ENCODE measurements around the gene PNPLA4.

Gene PNPLA4, protein sequence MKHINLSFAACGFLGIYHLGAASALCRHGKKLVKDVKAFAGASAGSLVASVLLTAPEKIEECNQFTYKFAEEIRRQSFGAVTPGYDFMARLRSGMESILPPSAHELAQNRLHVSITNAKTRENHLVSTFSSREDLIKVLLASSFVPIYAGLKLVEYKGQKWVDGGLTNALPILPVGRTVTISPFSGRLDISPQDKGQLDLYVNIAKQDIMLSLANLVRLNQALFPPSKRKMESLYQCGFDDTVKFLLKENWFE

DNA sequence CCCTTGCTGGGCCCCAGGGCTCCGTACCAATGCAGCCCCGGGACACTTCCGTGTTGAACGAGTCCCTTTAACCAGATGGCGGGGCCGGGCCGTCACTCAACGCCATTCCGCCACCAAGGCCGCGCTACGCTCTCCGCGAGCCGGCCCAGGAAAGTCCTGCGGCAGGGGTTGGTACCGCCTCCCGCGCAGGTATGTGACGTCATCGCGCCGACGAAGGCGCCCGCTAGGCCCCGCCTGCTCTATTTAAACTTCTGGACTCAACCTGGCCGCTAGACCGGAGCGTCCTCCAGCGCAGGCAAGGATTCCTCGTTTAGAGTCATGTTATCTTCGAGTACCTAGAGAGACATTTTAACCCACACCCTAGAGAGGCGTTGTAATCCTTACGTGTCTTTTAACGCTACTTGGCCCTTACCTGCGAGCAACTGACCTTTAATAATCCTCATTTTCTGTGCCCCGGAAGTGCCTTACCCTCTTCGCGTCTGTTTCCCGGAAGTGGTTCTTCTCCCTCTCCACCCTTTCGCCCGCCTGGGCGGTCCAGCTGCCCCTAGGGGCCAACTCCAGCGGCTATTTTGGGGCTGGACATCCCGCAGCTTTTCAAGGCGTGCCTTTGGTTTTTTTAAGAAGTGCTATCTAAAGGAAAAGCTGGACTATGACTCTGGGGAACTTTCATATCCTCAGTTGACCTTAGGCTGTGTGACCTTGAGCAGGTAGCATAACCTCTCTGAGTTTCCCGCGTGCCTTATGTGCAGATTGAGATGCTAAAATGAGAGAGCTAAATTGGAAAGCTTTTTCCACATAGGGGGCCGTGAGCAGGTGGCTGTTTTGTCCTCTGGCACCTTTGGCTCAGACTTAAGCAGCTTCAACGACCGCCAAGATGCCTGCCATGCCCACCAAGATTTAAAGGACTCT lies at the start of gene PNPLA4:
PNPLA4 (minus strand) TSS at position 155 of the 909 bp plus-strand sequence. CDS start 1,294 bp downstream, outside the sequence.
- peak; percentile 33 for DNase-seq

DNA sequence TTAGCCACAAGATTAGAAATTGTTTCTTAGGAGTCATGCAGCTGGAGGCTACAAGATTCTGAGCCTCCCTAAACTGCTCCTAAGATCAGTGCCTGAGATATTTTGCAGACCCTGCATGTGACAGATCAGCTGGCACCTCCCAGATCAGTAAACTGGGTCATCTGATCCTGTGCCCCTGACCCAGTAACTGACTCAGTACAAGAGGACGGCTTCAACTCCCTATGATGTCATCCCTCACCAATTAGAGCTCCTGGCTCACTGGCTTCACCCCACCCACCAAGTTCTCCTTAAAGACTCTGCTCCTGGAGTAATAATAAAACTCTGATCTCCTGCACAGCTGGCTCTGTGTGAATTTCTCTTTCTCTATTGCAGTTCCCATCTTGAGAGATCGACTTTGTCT lies 45.4 kb upstream of the PNPLA4 start:
- DNase-seq = no peak

DNA sequence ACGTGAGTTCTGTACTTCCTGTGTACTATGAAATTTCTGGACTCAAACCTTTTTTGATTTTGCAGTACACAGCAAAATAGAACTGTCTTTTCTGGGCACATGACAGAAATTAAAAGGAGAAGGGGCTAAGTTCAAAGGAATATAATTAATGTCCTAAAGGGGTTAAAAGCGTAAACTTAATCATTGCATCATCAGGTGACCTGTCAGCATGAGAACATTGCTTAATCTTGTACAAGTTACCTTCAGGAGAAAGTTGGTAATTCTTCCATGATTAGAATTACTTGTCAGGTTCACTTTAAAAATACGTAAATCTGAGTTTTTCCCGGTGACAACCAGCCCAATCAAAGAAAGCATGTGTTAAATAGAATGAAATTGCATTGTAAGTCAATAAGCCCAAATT lies 43.2 kb upstream of the PNPLA4 start:
- DNase-seq = no peak

DNA sequence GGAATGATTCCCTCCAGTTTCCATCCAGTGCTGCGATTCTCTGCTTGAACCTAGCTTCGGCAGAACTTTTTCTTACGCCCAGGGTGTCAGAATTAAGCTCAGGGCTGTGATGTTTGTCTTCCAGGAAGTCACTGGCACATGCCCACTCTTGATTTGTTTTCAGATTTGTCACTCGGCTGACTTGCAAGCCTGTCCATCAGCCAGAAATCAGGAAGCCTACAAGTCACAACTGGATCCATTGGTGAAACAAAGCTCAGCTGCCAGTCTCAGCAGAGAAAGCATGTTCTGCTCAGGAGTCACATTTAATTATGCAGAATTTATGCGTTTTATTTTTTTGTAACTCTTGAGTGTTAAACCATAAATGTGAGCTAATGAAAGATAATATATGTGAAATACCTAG lies 38.2 kb upstream of the PNPLA4 start:
- DNase-seq = no peak

DNA sequence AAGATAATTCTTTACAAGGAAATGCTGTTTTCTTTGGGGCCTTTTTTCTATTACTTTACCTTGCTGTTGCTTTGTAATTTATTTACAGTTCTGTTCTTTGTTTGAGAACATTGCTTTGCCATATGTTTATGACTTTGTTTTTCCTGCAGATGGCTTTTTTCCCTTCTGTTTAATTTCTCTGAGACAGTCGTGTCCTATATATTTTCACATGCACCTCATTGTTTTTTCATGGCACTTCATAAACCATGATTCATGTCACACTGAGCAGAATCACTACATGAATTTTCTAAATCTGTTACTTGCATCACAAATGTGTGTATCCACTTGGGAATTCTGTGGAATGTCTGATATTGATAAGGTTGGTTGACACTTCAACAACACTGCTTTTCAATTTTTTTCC lies 33.0 kb upstream of the PNPLA4 start:
- no peak for DNase-seq

DNA sequence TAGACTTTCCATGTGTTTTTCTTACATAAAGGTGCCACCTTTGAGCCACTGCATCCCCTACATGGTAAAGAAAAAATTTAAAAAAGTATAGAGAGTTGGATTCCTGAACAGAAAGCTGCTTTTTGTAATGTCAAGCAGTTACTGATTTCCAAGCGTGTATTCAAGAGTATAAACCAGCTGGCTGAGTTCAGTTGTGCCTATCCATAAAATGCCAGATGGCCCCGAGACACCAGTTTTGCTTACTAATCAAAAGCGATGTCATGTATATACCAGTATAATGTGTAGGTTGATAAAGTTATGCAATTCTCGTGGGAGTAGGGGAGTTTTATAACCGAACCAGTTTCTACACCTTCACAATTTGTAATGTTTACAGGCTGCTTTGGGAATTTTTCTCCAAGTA lies 26.2 kb upstream of the PNPLA4 start:
- no peak for DNase-seq

DNA sequence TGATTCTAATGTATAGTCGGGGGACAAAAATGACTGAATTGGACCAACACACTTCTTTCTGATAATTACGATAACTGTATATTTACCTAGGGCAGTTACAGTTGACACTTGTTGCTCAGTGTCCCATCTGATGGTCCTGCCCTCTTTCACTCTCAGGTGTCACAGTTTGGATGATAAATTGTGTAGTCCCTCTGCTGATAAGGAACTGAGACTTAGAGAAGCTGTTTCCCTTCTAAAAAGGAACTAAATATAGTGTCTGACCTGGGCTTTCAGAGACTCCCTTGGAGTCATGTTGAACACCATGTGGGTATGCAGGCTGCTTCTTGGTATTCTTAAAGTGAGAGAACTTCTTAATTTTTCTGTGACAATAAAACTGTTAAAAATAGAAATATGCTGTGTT lies 23.7 kb upstream of the PNPLA4 start:
- no peak for DNase-seq

DNA sequence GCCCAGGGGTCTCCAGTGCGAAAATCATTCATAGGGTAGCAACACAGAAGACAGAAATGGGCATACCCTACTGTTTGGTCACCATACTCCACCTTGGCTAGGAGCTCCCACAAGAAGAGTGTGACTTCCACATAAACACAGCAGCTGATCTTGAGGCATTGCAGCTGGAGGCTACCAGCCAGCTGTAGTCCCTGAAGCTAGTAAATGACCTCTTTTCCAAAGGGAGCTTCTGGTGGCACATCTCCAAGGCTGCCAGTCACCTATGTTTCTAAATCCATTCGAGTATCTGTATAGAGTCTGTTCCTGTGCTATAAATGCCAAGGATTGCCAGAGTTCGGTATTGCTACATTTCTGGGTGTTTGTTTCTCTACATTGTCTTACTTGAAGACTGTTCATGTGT lies 21.3 kb upstream of the PNPLA4 start:
- DNase-seq = no peak

DNA sequence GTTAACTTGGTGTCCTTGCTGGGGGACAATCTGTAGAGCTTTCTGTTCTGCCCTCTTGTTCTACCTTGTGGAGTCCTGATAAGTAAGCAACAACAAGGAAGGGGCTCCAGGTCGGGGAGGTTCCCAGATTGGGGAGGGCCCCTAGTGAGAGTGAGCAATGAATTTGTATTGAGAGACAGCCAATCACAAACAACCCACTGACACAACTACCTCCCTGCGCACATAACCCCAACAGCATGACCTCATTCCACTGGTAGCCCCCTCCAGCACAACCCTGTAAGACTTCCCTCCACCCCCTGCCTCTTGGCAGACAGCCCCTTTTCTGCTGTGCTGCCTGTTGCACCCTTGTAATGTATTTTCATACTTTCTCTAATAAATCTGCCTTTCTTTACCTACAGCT lies 19.7 kb upstream of the PNPLA4 start:
- no peak for DNase-seq

DNA sequence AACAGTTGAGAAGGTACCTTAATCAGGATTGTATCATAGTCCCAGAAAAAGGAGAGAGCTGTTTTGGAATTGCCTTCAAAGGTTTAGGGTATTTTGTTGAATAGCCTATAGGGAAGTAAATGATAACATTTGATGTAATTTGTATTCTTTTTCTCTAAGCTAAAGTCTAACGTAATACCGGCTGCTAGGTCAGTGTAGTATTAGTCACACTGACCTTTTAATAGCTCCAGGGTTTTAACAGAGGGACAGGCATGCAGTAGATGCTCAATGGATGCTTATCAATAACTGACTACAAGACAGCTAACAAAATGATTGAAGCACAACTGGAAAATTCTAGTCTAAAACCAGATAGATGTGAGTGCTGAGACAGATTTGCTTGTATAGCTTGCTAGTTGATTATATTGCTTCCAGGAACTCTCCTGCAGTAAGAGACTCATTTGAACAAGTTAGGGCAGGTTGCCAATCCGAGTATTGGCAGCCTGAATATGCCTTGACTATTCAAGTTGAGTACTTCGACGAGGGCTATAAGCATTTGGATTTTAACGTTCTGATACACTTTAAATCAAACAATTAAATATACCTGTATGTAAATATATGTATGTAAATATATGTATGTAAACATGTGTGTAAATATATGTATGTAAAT lies 16.5 kb upstream of the PNPLA4 start:
- no peak for DNase-seq

DNA sequence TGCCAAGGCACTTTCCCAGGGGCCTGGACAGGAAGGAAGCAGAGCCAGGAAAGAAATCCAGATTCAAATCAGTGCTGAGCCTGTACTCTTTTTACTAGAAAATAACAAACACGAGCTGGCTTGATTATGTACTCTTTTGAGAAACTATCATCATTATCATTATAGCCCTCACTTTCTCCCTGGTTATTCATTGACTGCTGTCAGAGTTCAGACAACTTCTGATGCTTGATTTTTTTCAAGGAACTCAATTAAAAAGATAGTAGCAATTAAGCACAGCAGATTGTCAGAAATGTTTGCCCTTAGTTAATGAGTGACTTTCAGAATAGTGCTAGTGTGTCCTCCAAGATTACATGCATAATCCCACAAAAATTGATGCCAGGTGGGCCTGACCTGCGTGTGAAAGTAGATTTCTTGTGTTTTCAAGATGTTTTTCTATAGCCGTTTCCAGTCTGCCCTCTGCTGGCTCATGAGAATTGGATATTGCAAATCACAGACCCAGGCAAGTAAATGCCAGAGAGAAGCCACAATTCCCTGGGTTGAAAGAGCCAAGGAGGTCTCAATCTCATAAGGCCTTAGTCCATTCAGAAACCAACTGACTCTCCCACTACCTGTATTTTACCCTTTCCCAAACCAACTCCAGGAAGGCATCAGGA lies 14.3 kb upstream of the PNPLA4 start:
- no peak for DNase-seq

DNA sequence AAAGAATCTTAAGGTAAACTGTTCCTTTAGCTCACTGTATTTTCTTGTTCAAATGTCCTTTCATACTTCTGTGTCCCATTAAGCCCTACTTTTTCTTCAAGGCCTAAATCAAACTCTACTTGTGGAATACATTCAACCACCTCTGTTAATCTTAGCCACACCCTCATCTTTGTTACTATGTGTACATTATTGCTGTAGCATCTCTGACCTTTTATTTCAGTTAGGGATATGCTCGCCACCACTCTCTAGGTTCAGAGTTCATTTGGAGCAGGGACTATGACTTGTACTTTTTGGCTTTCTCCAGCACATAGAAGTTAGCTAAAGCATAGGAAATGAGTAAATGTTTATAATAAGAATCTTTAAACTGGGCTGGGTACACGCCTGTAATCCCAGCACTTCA lies 6.8 kb upstream of the PNPLA4 start:
- DNase-seq = no peak

DNA sequence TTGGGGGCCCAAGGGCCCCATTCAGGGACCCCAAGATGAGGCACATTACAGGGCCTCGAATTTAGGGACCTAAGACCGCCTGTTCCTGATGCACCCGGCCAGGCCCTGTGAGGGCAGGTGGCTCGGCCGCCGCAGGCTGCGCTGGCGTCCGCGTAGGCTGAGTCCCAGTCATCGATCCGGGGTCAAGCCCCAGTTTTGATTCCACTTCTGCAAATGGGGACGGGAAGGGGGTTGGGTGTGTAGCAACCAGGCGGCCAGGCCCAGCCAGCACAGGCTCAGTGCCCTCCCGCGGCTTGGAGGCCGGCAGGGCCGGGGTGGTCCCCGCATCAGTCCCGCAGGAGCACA lies 327 bp downstream of the PNPLA4 start:
- DNase-seq = no peak

DNA sequence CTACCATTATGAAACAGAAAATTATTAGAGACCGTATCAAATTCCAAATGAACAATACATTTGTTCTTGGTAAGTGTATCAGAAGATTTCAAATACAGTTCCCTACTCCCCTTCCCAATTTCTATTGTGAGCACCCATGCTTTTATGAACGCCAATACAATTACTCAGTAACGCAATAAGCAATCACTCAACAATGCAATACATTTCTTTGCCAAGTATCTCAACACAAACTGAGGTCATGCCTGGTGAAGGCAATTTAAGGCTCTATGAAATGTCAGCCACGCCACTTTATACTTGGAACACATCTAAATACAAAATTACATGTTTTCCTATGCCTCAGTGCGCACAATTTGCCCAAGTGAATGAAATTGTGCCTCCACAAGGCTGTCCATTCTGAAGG lies 712 bp downstream of the PNPLA4 start:
- DNase-seq = no peak

DNA sequence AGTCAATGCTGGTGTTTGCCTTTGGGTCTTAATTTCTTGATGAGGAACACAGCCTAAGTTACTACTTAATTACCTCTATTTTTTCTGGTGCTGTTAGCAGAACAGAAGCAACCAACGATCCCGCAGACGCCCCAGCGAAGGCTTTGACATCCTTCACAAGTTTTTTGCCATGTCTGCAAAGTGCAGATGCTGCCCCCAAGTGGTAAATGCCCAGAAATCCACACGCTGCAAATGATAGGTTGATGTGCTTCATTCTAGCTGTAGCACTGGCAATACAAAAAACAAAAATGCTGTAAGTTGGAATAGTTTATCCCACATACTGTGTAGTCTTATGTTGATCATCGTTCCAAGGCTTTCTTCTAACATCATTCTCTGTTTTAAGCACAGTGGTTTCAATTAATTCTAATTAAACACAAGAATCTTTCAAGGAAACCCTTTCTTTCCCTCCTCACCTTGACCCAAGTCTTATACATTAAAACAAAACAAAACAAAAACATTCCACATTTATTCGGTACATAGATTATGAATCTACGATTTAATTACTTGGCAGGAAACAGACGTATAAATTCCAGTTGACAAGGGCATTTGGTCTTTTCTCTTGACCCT lies 1.2 kb downstream of the PNPLA4 start:
- DNase-seq = peak; percentile 36

DNA sequence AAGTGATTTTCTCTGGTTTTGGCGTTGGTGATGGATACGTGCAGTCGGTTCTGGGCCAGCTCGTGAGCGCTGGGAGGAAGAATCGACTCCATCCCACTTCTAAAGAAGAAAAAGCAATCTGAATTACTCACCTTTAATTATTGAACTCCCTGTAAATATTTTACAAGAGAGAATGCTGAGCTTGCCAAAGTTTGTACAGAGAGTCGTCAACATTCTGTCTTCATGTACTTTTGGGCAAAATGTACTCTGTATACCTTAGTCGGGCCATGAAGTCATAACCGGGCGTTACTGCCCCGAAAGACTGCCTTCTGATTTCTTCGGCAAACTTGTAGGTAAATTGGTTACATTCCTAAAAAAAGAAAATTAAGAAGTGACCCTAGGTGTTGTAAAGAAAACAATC lies 5.5 kb downstream of the PNPLA4 start:
- no peak for DNase-seq

DNA sequence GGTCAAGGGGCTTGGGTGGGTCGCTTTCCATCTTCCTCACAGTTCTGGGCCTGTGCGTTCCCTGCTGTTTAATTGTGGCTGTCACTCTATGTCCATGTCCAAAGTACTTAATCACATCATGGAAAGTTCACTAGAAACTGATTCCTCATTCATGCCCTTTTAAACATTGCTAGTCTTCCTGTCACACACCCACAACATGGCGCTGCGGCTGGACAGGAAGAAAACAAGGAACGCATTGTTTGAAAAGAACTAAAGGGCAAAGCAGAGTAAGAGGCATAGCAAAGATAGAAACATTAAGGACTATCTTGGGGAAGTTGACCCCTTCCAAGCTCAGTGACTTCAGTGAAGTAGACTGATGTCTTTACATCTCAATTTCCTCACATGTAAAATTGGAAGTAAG lies 18.4 kb downstream of the PNPLA4 start:
- DNase-seq = no peak

DNA sequence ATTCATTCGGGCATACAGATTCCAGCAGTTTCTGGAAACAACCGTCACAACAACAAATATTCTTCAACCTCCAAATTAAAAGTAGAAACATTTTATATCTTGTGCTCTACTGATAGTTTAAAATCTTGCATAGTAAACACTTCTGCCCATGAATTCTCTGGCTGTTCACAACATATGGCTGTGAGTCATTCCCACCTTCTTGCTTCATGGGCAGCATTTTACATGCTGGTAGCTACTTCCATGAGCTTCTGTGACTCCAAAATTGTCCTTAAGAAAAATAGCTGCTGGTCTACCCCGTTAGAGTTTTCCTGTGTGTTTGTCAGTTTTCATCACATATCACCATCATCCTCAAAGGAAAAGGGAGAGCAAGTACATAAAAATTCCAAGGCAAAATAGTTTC lies 22.7 kb downstream of the PNPLA4 start:
- no peak for DNase-seq

DNA sequence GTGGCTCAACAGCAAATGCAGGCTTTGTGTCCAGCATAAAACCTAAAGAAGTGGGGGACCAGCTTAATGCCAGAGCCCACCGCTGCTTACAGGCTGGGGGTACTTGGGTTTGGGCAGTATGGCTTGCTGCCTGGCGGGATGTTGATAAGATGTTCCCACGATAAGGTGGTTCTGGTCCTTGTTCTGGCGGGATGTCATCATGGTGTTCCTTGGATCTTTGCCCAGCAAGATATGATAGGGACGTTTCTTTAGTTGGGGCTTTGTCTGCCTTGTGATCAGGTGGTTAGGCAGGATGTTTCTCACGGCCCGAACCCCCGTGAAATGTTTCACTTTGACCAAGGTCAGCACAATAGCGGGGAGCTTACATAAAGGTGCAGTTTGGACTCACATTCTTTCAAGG lies 35.3 kb downstream of the PNPLA4 start:
- no peak for DNase-seq

DNA sequence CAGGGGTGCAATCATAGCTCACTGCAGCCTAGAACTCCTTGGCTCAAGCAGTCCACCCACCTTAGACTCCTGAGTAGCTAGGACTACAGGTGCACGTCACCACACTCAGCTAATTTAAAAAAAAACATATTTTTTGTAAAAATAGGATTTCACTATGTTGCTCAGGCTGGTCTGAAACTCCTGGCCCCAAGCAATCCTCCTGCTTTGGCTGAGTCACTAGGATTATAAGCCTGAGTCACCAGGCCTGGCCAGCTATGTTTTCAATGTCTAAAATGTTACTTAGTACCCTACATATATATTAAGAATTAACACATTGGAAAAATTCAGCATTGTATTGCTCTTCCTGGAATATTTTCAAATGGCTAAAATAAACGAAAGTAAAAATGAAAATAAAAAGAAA lies 37.5 kb downstream of the PNPLA4 start:
- no peak for DNase-seq

DNA sequence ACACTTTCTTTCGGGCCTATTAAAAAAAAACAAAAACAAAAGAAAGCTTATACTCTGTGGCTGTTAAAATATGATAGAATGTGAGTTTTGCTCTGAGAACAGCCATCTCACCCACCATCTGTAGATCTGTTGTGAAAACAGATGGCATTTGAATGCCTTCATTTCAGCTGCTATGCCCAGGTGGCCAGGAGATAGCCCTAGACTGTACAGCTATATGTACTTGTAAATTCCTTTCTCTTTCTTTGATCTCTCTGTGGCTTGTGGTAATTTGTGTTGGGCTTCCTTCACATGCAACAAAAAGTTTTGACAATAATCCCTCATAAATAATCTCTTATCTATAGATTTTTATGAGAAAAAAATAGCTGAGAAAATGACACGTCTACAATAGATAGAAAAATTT lies 38.1 kb downstream of the PNPLA4 start:
- no peak for DNase-seq

DNA sequence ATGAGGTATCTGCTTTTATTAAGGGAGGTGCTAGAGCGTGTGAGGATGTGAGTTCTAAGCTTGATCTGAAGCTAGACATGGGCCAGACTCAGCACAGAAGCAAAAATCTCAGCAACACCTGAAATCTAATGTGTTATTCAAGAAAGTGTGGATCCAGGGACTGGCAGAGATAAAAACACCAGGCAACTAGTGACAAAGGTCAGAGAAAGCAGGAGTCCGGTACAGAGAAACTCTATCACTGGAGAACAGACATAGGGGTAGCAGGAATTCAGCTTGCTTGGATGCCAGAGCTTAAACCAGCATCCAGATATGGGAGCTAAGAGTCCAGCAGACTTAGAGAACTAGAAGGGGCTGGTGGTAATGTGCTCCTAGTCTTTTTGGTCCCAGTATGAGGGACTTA lies 50.3 kb downstream of the PNPLA4 start:
- DNase-seq = no peak

DNA sequence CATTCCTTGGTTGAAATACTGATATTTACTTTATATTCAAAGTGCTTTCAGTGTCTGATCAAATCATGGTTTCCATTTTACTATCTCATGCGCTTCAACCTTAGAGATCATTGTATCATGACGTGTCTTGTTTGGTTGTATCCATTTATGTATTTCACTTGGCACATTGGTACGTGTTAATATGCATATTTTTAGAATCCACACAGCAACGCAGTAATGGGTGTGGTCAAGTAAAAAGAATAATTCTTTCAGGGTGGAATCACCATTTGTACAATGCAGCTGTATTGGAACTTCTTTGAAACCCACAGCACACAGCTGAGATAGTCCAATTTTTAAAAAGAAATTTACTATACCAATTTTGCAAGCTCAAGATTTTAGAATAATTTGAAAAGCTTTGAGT lies 55.2 kb downstream of the PNPLA4 start:
- DNase-seq = no peak

All from NCI-H510A (cell line).